Measurements from ENCODE around the gene GRIFIN.

The GRIFIN gene

GRCh38 chr7:2482725-2483451 is 6.7 kb upstream of the GRIFIN start:
- DNase-seq (ENCODE audit: low read depth): no peak
- TF ChIP-seq CTCF (conservative IDR thresholded peaks at IDR 0.05; ENCODE audit: low read depth, low read length): no peak

GRCh38 chr7:2481195-2481594 is 5.0 kb upstream of the GRIFIN start:
- H3K4me3 ChIP-seq (ENCODE audit: low read length): no peak overlapping the region
- DNase-seq (ENCODE audit: low read depth): no peak
- no peak for TF ChIP-seq CTCF (conservative IDR thresholded peaks at IDR 0.05; ENCODE audit: low read depth, low read length)

More at GRCh38 chr7:2482725-2483451, 6.7 kb upstream of the GRIFIN start:
- no peak overlapping the region for H3K4me3 ChIP-seq (ENCODE audit: low read length)

DNA sequence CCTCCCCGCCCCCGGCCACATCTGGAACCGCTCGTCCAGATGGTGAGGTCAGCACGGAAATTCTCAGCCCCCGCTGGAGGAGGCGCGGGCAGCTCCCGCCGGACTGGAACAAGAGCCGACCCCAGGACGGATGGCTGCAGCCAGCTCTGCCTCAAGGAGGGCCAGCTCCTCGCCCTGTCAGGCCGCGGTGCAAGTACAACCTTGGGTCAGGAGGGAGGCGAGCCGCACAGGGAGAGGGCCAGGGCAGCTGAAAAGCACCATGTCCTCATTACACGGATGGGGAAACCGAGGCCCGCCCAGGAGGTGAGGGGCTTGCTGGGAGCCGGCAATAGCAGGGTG is 3.8 kb upstream of the GRIFIN start:
- no peak for DNase-seq (ENCODE audit: low read depth)
- TF ChIP-seq CTCF (conservative IDR thresholded peaks at IDR 0.05; ENCODE audit: low read depth, low read length): no peak
- H3K4me3 ChIP-seq (ENCODE audit: low read length): no peak overlapping the region

- no peak overlapping the region for H3K4me3 ChIP-seq (ENCODE audit: low read length)
- no peak for DNase-seq (ENCODE audit: low read depth)
- no peak for TF ChIP-seq CTCF (conservative IDR thresholded peaks at IDR 0.05; ENCODE audit: low read depth, low read length)
Measured at GRCh38 chr7:2479276-2480069, 3.3 kb upstream of the GRIFIN start.

DNA sequence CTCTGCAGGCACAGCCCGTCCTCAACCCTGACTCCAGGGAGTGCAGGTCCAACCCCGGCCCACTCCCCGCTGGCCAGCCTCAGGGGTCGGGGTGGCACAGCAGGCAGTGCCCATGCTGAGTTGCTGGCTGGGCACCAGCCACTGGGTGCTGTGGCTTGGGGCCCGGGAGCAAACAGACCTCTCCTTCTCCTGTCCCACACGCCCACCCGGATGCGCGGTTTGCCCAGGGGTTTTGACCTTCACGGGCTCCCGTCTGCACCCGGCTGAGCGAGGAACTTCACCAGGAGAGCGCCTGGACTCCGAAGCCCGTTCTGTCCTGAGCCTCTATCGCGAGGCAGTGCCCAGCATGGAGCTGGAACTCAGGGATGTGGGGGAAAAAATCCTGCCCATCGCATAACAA is 2.6 kb upstream of the GRIFIN start:
- TF ChIP-seq CTCF (conservative IDR thresholded peaks at IDR 0.05; ENCODE audit: low read depth, low read length): no peak
- no peak overlapping the region for H3K4me3 ChIP-seq (ENCODE audit: low read length)
- DNase-seq (ENCODE audit: low read depth): no peak

DNA sequence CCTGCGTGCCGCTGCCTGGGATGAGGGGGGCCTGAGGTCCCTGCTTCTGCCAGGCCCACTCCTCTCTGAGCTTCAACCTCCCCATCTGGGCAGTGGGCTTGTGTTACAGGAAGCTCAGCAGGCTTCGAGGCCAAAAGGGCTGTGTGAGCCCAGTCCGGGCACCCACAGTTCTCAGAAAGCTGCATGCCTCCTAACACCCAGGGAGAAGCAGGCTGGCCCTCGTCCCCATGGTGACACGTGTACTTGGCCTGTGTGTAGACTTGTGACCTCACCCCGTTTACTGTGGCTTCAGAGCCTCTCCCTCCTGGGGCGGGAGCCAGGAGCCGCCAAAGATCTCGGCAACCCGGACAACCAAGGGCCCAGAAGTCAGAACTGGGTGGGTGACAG is 2.2 kb upstream of the GRIFIN start:
- H3K4me3 ChIP-seq (ENCODE audit: low read length): no peak overlapping the region
- no peak for DNase-seq (ENCODE audit: low read depth)

More for the DNA sequence above, 2.2 kb upstream of the GRIFIN start:
- TF ChIP-seq CTCF (conservative IDR thresholded peaks at IDR 0.05; ENCODE audit: low read depth, low read length): no peak
